Measurements from ENCODE around the gene CDH23.

GRCh38 chr10:71708897-71709882, 312.5 kb downstream of the CDH23 start:
- TF ChIP-seq SIN3A (IDR thresholded peaks at IDR 0.05; ENCODE audit: borderline replicate concordance, insufficient read depth, low read length): no peak
- no peak for TF ChIP-seq POLR2AphosphoS5 (IDR thresholded peaks at IDR 0.05; ENCODE audit: low read depth, low read length)
- TF ChIP-seq REST (IDR thresholded peaks at IDR 0.05; ENCODE audit: insufficient read depth in 1 of 2, low read depth in 2 of 2, low read length in 2 of 2): no peak
